T47D (cell line): Measurements from ENCODE around the gene CSMD2.

Experiments
- DNase-seq, 2 experiments: peaks; one replicate each; pipeline versions ENCODE4 v3.0.0 to v3.0.0-alpha.2; 2011 to 2012; ENCODE audit warnings: low read depth in 1 of 2, low spot score in 1 of 2
- JUND ChIP-seq: IDR thresholded peaks from 2 replicates; pipeline ENCODE4 v1.6.1; 2012; ENCODE audit warnings: low read depth
- in situ Hi-C: cut with HindIII; loops from 2 replicates; pipeline ENCODE4 v1.10.0; 2016; ENCODE audit warnings: low sequenced_read_pairs, low pct_unique_long_range_greater_than_20kb

CSMD2 gene

GRCh38 chr1:33966346-33967141 is 198.5 kb downstream of the CSMD2 start:
- in situ Hi-C loops = no loop called here
- DNase-seq = no peak
- TF ChIP-seq JUND = no peak

GRCh38 chr1:33965086-33965485 is 199.9 kb downstream of the CSMD2 start:
- in situ Hi-C loops = no loop called here
- no peak for TF ChIP-seq JUND
- DNase-seq = no peak

- in situ Hi-C loops = no loop called here
These were observed 203.0 kb downstream of the CSMD2 start for GRCh38 chr1:33962061-33962460.

GRCh38 chr1:33960188-33960895 is 204.7 kb downstream of the CSMD2 start:
- in situ Hi-C loops = no loop called here

More at GRCh38 chr1:33962061-33962460, 203.0 kb downstream of the CSMD2 start:
- TF ChIP-seq JUND = no peak
- no peak for DNase-seq

GRCh38 chr1:33957854-33958253 is 207.2 kb downstream of the CSMD2 start:
- TF ChIP-seq JUND = no peak
- in situ Hi-C loops = no loop called here
- DNase-seq = no peak

More at GRCh38 chr1:33960188-33960895, 204.7 kb downstream of the CSMD2 start:
- no peak for DNase-seq
- no peak for TF ChIP-seq JUND

GRCh38 chr1:33955096-33955495 is 209.9 kb downstream of the CSMD2 start:
- no peak for TF ChIP-seq JUND
- in situ Hi-C loops = no loop called here
- DNase-seq = no peak

- no peak for TF ChIP-seq JUND
- in situ Hi-C loops = no loop called here
- DNase-seq = no peak
These were observed 215.5 kb downstream of the CSMD2 start for GRCh38 chr1:33949570-33949969.

- no peak for DNase-seq
- in situ Hi-C loops = no loop called here
- TF ChIP-seq JUND = no peak
These were observed 216.7 kb downstream of the CSMD2 start for GRCh38 chr1:33948291-33948690.

GRCh38 chr1:33946836-33947235 is 218.2 kb downstream of the CSMD2 start:
- in situ Hi-C loops = no loop called here
- TF ChIP-seq JUND = no peak
- DNase-seq = peak in 1 of 2 experiments; percentile 62

GRCh38 chr1:33944846-33945245 is 220.2 kb downstream of the CSMD2 start:
- in situ Hi-C loops = no loop called here
- no peak for DNase-seq
- TF ChIP-seq JUND = no peak

GRCh38 chr1:33943978-33944377 is 221.1 kb downstream of the CSMD2 start:
- peak in 1 of 2 experiments; percentile 53 for DNase-seq
- TF ChIP-seq JUND = no peak
- in situ Hi-C loops = no loop called here

- in situ Hi-C loops = no loop called here
- no peak for DNase-seq
- no peak for TF ChIP-seq JUND
These were observed 232.2 kb downstream of the CSMD2 start for GRCh38 chr1:33932871-33933270.

- DNase-seq = no peak
- in situ Hi-C loops = no loop called here
- no peak for TF ChIP-seq JUND
These were observed 233.9 kb downstream of the CSMD2 start for GRCh38 chr1:33931111-33931475.
